NCI-H510A treated with DMSO at 0.1 percent for 48 hours (cell line): ENCODE results near the gene TSC2.
"Not testable (repeated sequence)": the region's sequence is repeated elsewhere in the genome, so short reads cannot be mapped to it uniquely, and the experiment has no call there.

Experiments used
- DNase-seq: peaks from one replicate; lab custom pipeline; 2025; lab: John Stamatoyannopoulos, UW

TSC2 gene

GRCh38 chr16:2086812-2087747 is 39.3 kb downstream of the TSC2 start:
- DNase-seq, result no peak

DNA sequence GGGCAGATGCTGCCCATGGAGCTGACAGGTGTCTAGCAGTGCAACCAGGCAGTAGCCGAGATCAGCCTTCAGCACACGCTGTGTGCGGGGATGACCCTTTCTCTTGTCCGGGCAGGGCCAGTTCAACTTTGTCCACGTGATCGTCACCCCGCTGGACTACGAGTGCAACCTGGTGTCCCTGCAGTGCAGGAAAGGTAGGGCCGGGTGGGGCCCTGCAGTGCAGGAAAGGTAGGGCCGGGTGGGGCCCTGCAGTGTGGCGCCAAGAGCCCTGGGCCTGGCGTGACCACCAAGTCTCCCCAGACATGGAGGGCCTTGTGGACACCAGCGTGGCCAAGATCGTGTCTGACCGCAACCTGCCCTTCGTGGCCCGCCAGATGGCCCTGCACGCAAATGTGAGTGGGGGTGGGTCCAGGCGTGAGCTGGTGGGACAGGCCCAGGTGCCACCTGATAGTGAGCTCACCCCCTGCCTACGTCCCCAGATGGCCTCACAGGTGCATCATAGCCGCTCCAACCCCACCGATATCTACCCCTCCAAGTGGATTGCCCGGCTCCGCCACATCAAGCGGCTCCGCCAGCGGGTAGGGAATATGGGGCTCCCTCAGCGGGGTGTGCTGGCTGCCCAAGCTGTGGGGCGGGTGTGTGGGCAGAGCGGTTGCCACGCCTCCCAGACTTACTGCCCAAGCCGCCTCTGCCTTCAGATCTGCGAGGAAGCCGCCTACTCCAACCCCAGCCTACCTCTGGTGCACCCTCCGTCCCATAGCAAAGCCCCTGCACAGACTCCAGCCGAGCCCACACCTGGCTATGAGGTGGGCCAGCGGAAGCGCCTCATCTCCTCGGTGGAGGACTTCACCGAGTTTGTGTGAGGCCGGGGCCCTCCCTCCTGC is 40.2 kb downstream of the TSC2 start:
- no peak for DNase-seq

DNA sequence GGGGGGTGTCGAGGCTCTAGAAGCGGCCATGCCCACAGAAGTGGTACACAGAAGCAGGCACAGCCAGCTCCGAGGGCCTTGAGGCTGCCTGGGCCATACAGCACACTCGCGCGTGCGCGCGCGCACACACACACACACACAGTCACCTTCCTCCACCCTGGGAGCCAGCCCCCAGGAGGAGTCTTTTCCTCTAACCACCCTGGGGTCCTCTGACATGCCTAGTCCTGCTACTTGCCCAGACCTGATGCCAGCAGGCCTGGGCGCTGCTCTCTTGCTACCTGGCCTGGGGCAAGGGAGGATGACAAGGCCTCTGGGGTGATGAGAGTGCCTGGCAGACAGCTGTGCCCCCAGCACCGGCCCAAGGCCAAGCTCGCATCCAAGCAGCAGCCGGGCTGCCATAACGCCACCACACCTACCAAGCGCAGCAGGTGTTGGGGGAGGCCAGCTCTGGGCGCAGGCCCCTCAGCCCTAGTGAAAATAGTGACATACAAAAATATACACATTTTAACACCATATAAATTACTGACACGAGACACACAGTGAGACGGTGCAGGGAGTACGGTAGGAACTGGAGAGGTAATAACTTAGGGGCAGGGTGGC is 41.1 kb downstream of the TSC2 start:
- DNase-seq, result no peak

DNA sequence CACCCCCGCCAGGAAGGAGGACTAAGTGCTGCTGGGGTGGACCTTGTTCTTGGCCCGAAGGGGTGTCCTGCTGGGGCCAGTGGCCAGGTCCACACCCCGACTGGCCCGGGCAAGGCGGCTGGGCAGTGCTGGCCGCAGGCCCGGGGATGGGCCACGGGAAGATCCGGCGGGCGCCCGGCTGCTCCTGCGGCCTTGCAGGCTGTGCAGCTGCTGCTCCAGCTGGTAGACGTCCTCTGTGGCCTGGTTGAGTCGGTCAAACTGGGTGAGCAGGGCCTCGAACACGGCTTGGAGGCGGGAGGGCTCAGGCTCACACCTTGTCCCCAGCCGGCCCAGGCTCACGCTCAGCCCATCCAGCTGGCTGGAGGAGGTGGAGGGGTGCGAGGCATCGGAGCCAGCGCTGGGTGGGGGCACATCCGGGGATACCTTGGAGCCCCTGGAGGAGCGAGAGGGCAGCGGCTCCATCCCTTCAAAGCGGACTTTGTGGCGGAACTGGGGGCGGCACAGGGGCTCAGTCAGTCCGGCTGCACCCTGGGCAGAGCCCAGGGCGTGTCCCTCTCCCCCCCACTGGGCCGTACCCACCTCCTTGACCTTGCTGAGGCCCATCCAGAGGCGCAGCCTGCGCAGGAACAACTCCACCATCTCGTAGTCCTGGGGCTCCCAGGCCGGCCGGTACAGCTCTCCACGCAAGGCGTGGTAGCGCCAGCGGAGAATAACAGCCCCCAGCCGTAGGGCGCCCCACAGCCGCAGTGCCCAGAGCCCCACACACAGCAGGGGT is 42.1 kb downstream of the TSC2 start:
- no peak for DNase-seq

DNA sequence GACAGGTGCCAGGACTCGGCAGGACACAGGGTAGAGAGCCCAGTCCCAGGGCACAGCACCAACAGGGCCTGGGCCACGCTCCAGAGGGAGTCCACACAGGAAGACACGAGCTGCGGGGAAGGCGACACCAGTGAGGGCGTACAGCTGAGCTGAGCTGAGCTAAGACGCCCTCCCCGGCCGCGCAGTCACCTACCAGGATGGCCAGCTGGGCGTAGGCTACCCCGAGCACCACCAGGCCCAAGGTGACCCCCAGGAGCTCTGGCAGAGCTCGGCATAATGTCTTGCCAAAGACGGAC is 42.6 kb downstream of the TSC2 start:
- no peak for DNase-seq

DNA sequence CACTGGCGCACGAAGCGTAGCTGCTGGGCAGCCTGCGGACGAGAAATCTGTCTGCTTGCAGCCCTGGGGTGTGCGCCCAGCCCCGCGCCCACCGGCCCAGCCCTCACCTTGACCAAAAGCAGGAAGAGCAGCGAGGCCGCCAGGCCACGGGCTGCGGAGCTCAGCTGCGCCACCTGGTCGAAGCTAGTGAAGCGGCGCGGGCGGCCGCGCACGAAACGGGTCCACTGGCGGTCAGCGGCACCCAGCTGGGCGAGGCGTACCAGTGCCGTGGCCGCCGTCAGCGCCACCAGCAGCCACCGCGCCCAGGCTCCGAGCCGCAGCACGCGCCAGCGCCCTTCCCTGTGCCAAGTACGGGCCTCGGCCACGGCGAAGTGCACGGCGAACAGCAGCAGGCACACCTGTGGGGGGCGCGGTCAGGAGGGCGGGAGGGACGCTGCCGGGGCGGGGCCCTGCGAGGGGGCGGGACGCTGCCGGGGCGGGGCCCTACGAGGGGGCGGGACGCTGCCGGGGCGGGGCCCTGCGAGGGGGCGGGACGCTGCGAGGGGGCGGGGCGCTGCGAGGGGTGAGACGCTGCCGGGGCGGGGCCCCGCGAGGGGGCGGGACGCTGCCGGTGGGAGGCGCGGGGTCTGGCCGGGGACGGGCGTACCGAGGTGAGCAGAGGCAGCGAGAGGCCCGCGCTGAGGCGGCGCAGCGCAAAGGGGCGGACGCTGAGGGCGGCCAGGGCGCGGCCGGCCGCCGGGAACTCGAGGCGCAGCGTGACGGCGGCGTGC is 43.2 kb downstream of the TSC2 start:
- DNase-seq, result no peak

GRCh38 chr16:2091547-2092255 is 43.9 kb downstream of the TSC2 start:
- DNase-seq, result no peak

GRCh38 chr16:2092256-2092620 is 44.5 kb downstream of the TSC2 start:
- DNase-seq, result no peak

DNA sequence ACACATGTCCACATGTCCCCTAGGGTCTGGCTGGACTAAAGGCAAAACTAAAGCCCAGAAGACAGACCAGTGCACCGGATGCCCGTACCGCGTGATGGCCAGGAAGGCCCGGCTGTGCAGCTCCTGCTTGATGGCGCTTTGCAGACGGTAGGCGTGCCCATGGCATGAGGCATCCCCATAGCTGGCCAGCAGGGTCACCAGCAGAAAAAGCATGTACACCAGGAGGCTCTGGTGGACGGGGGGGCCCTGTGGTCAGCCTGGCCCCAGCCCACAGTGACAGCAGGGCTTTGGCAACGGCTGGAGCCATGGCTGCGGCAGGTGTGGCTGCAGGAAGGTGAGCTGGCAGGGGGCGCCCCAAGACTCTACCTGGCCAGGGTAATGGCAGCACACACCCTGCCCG is 45.1 kb downstream of the TSC2 start:
- DNase-seq, result no peak

DNA sequence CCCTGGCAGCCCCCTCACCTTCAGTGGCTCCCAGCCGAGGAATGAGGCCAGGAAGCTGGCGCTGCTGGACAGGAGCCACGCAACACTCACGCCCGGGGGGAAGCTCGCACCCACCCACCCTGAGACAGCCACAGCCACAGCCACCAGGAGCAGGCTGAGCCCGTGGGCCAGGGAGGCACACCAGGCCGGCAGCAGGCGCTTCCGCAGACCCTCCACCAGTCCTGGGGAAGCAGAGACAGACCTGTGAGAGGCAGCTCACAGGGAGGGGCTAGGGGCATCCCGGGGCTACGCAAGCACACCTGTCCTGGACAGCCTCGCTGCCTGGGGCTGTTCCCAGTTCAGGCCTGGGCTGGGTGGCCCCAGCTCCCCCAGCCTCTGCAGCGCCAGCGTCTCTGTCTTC is 46.0 kb downstream of the TSC2 start:
- no peak for DNase-seq

DNA sequence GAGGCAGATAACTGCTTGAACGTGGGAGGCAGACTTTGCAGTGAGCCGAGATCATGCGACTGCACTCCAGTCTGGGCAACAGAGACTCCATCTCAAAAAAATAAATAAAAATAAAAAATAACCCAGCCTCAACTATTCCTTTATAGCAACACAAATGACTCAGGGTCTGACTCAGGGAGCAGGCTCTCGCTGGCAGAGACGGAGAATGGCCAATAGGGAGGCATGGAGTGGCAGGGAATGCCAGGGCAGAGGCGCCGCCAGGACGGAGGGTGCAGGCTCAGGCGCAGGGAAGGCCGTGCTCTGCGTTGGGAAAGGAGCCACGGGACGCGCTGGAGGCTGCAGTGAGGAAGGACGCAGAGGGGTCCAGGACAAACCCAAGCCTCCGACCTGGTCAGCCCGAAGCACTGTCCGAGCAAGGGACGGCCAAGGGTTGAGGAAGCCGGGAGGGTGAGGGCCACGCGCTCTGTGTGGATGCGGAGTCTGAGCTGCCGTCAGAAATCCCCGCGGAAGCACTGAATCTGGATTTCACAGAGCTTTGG is 47.6 kb downstream of the TSC2 start:
- no peak for DNase-seq

DNA sequence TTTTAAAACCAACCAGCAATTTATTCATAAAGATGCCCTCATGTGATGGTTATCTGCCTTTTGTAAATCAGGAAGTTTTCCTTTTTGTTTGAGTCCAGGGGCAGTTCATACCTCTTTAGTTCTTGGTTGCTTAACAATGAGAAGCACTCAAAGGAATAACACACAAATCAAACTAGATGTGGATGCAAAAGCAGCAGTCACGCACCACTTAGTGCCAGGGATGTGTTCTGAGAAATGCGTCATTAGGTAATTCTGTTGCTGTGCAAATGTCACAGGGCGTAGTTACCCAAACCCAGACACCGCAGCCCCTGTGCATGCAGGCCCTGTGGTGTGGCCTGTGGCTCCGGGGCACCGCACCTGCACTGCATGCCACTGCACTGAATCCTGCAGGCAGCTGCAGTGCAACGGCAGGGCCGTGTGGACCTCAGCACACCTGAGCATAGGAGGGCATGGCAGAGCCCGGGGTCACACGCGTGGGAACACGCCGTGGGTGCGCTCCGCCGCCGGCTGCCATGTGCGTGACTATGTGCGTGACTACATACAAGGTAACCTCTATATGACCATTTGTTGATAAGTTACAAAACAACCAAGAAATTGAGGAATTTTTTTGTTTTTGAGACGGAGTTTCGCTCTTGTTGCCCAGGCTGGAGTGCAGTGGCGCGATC is 48.3 kb downstream of the TSC2 start:
- no peak for DNase-seq

DNA sequence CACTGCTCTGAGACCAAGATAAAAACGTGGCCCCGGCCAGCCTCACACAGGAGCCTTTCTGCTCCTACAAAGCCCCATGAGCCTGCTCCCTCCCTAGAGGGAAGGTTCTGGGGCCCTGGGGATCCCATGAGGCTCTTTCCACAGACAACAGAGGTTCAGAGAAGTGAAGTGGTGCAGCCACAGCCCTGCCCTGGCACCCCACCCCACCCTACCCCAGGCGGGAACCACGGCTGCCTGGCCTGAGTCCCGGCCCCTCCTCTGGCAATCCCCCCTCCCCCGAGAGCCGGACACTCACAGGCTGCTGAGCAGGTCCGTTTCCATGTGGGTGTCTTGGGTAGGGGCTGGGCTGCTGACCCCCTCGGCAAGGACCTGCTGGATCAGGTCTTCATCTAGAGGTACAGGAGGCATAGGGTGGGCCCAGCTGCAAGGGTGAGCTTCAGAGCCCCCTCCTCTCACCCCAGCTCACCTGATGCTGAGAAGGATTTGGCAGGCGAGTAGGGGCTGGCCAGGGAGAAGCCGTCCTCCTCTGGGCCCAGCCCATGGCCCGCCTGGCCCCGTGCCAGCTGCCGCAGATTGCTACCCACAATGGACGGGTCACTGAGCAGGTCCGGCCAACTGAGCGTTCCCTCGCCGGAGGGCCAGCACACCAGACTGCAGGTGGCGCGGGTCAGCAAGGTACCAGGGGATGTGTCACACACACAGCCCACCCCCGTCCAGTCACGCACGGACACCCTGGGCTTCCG is 49.2 kb downstream of the TSC2 start:
- no peak for DNase-seq

GRCh38 chr16:2097689-2098088 is 49.9 kb downstream of the TSC2 start:
- DNase-seq, result not testable (repeated sequence)

- DNase-seq, result not testable (repeated sequence)
These were observed 53.8 kb downstream of the TSC2 start for GRCh38 chr16:2101581-2101980.

GRCh38 chr16:2102471-2102870 is 54.7 kb downstream of the TSC2 start:
- DNase-seq, result no peak

DNA sequence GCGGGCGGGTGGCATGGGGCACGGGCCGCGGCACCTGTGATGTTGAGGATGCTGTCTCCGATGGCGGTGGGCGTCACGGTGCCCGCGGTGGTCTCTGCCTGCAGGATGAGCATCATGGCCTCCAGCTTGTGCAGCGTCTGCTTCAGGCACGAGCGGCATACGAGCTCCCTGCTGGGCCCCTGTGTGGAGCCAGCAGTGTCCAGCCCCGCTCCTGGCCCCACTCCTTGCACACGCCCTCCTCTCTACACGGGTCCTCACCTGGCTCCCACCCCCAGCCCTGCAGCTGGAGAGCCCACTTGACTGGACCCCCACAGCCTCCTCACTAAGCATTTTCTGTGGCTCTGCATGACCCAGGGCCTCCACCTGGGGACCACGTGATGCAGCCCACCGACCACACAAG is 56.7 kb downstream of the TSC2 start:
- DNase-seq, result not testable (repeated sequence)

DNA sequence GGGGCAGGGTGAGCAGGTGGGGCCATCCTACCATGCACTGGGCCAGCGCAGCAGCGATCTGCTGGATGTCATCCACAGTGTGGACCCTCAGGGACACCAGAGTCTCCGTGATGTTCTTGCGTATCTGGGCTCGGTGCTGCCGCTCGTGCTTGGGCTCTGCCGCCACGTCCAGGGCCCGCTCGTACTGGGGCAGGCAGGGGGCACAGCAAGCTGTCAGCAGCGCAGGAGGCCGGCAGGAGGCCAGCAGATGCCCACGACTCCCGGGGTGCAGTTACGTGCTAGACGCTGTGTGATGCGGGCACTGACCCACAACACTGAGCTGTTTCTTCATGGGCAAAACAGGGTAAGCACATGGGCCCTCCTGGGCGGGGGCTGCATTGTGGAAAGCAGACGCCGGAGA is 57.5 kb downstream of the TSC2 start:
- DNase-seq, result not testable (repeated sequence)

DNA sequence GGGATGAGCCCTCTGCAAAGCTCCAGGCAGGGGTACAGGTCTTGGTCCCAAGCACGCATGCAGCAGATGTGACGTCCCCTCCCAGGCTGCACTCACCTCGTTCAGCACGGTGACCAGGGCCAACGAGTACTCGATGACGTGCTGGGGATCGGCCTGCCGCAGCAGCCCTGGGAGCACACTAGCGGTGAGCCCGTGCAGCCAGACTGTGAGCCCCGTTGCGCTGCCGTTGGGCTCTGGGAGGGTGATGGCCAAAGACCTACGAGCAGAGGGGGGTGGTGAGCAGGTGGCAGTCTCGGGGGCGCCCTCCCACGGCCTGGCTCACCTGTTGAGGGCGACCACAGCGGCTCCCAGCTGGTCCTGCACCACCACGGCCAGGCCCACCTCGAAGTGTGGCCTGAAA is 58.0 kb downstream of the TSC2 start:
- not testable (repeated sequence) for DNase-seq
